Skeletal muscle tissue (tissue), 4 donors: ENCODE results near the gene RTF1. TPM values are rescaled to one million over a fixed set of nuclear protein-coding genes. Genes with fewer than 3 reads are reported as not detected.
A peak's percentile ranks its signal among the peaks of the same experiment; 100 is the strongest.

ENCODE experiments used
- H3K27ac ChIP-seq: one replicate; pipeline ENCODE4 v1.7.0; 2013; ENCODE audit warnings: mild to moderate bottlenecking, low read depth, low read length, inconsistent platforms
- H3K27me3 ChIP-seq, 3 donors: one replicate each; pipeline ENCODE4 v1.7.0; 2013; ENCODE audit warnings: low read length in 3 of 3; ENCODE audit not compliant: control insufficient read depth in 3 of 3, insufficient read depth in 3 of 3
- H3K36me3 ChIP-seq, 3 donors: one replicate each; pipeline ENCODE4 v1.7.0; 2013; ENCODE audit warnings: low read length in 3 of 3; ENCODE audit not compliant: control insufficient read depth in 3 of 3, insufficient read depth in 3 of 3
- H3K4me1 ChIP-seq, 3 donors: one replicate each; pipeline ENCODE4 v1.7.0; 2013; ENCODE audit warnings: low read length in 3 of 3, mild to moderate bottlenecking in 3 of 3; ENCODE audit not compliant: control insufficient read depth in 3 of 3, insufficient read depth in 3 of 3
- H3K4me3 ChIP-seq, 3 donors: one replicate each; pipeline ENCODE4 v1.7.0; 2013; ENCODE audit warnings: low read length in 3 of 3
- H3K9ac ChIP-seq, 3 donors: one replicate each; pipeline ENCODE4 v1.7.0; 2013; ENCODE audit warnings: low read length in 3 of 3, mild to moderate bottlenecking in 3 of 3, moderate library complexity in 2 of 3, low read depth in 1 of 3
- H3K9me3 ChIP-seq, 3 donors: one replicate each; pipeline ENCODE4 v1.7.0; 2013; ENCODE audit warnings: low read length in 3 of 3; ENCODE audit not compliant: control insufficient read depth in 3 of 3
- total RNA-seq: library from RNA; depleted of rRNA; stranded (reverse); fragments of >200 nt; gene quantifications from one replicate; pipeline ENCODE4 v1.2.3, GENCODE V29; 2014
- donor health status: Osteomylitis.

RTF1 gene
- total RNA-seq, 1 donor from 2014 or later: 31.3 TPM

- Histone ChIP-seq H3K9me3 (no peaks in the 10 kb centered on the region), H3K27me3 (peaks cover 44 to 73% (median 58%) of the 10 kb centered on the region in 3 donors), H3K9ac (peak overlapping the region in 1 of 3 donors; percentile 16)
Observed at GRCh38 chr15:41493902-41494189, 77.0 kb downstream of the RTF1 start.

GRCh38 chr15:41494190-41494921, 77.5 kb downstream of the RTF1 start:
- Histone ChIP-seq H3K27me3 (peaks cover 47 to 73% (median 61%) of the 10 kb centered on the region in 3 donors), H3K9ac (peak overlapping the region in 1 of 3 donors; percentile 16), H3K4me1 (peaks cover 12 to 31% (median 24%) of the 10 kb centered on the region in 3 donors), H3K36me3 (no peaks in the 10 kb centered on the region), H3K4me3 (peak overlapping the region in 2 of 3 donors; percentile 35 to 60), H3K9me3 (no peaks in the 10 kb centered on the region), H3K27ac (no peak overlapping the region)

More at GRCh38 chr15:41493902-41494189, 77.0 kb downstream of the RTF1 start:
- peak overlapping the region in 2 of 3 donors; percentile 35 to 60 for H3K4me3 ChIP-seq
- no peak overlapping the region for H3K27ac ChIP-seq
- H3K36me3 ChIP-seq: no peaks in the 10 kb centered on the region
- H3K4me1 ChIP-seq: peaks cover 12 to 31% (median 24%) of the 10 kb centered on the region in 3 donors

GRCh38 chr15:41494922-41495735, 78.2 kb downstream of the RTF1 start:
- Histone ChIP-seq H3K36me3 (no peaks in the 10 kb centered on the region), H3K27me3 (peaks cover 49 to 73% (median 59%) of the 10 kb centered on the region in 3 donors), H3K4me1 (peaks cover 12 to 31% (median 24%) of the 10 kb centered on the region in 3 donors), H3K4me3 (peak overlapping the region in 1 of 3 donors; percentile 38), H3K9me3 (no peaks in the 10 kb centered on the region), H3K27ac (no peak overlapping the region), H3K9ac (no peak overlapping the region)

- H3K9ac ChIP-seq: no peak overlapping the region
- no peak overlapping the region for H3K4me3 ChIP-seq
- peaks cover 12 to 28% (median 21%) of the 10 kb centered on the region in 3 donors for H3K4me1 ChIP-seq
- no peak overlapping the region for H3K27ac ChIP-seq
- H3K9me3 ChIP-seq: no peaks in the 10 kb centered on the region
- peaks cover 48 to 72% (median 59%) of the 10 kb centered on the region in 3 donors for H3K27me3 ChIP-seq
- H3K36me3 ChIP-seq: no peaks in the 10 kb centered on the region
Observed at GRCh38 chr15:41495736-41496599, 79.1 kb downstream of the RTF1 start.

GRCh38 chr15:41498657-41499056, 81.8 kb downstream of the RTF1 start:
- H3K36me3 ChIP-seq: no peaks in the 10 kb centered on the region
- H3K4me3 ChIP-seq: no peak overlapping the region
- H3K9me3 ChIP-seq: no peaks in the 10 kb centered on the region
- H3K9ac ChIP-seq: no peak overlapping the region
- H3K27ac ChIP-seq: no peak overlapping the region
- peaks cover 52 to 72% (median 61%) of the 10 kb centered on the region in 3 donors for H3K27me3 ChIP-seq
- H3K4me1 ChIP-seq: peaks cover 11 to 28% (median 24%) of the 10 kb centered on the region in 3 donors

- H3K4me1 ChIP-seq: peaks cover 11 to 25% (median 21%) of the 10 kb centered on the region in 3 donors
- H3K27me3 ChIP-seq: peaks cover 55 to 71% (median 63%) of the 10 kb centered on the region in 3 donors
Observed at GRCh38 chr15:41499109-41499851, 82.4 kb downstream of the RTF1 start.

GRCh38 chr15:41501191-41501917, 84.5 kb downstream of the RTF1 start:
- Histone ChIP-seq H3K27ac (no peak overlapping the region), H3K4me3 (peak overlapping the region in 2 of 3 donors; percentile 41 to 52), H3K36me3 (no peaks in the 10 kb centered on the region), H3K27me3 (peaks cover 46 to 66% (median 62%) of the 10 kb centered on the region in 3 donors), H3K9me3 (no peaks in the 10 kb centered on the region), H3K9ac (no peak overlapping the region), H3K4me1 (peaks cover 11 to 18% (median 14%) of the 10 kb centered on the region in 3 donors)

More at GRCh38 chr15:41499109-41499851, 82.4 kb downstream of the RTF1 start:
- H3K4me3 ChIP-seq: no peak overlapping the region
- no peaks in the 10 kb centered on the region for H3K9me3 ChIP-seq
- no peak overlapping the region for H3K27ac ChIP-seq
- H3K36me3 ChIP-seq: no peaks in the 10 kb centered on the region
- no peak overlapping the region for H3K9ac ChIP-seq

- Histone ChIP-seq H3K9ac (no peak overlapping the region), H3K27ac (no peak overlapping the region), H3K4me1 (peaks cover 11 to 18% (median 14%) of the 10 kb centered on the region in 3 donors), H3K4me3 (peak overlapping the region; percentile 30 to 52 (median 45)), H3K36me3 (no peaks in the 10 kb centered on the region), H3K9me3 (no peaks in the 10 kb centered on the region), H3K27me3 (peaks cover 45 to 66% (median 60%) of the 10 kb centered on the region in 3 donors)
Observed at GRCh38 chr15:41501931-41502794, 85.3 kb downstream of the RTF1 start.
